Activated naive CD4-positive, alpha-beta T cell treated with anti-CD3 and anti-CD28 coated beads, Interleukin-2, amount 50 U/mL, for 16 hours (primary cell): ENCODE measurements around the gene CFAP157.
"Not testable (repeated sequence)": the region's sequence is repeated elsewhere in the genome, so short reads cannot be mapped to it uniquely, and the experiment has no call there.

Experiments used
- DNase-seq: peaks from one replicate; pipeline ENCODE4 v3.0.0-alpha.2; 2020

Gene CFAP157

DNA sequence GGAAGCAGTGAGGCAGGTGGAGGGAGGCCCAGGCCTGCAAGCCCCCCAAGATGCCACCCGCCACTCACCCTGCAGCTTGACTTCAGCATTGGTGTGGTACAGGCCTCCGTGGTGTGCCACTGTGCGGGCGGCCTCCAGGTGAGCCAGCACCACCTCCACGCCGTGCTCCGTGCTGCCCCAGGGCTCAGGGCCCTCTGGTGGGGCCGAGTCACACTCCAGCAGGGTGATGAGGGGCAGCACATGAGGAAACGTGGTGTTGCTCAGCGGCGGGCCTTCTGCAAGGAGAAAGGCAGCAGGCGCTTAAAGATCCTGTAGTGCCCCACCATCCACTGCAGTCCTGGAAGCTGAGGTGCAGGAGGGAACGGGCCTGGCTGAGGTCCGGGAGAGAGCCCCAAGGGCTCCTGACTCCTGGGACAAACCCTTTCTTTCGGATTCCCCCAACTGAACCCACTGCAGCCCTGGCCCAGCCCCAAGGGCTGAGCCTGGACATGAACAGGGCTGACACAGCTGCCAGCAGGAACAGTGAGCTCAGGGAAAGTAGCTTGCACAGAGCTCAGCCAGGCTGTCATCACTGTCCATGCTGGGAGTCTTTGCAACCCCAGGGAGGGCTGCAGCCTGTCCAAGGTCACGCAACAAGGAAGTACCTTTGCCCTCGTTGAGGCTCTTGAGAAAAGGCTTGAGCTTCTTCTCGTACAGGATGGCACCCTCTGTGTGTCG is 33.0 kb downstream of the CFAP157 start:
- no peak for DNase-seq

DNA sequence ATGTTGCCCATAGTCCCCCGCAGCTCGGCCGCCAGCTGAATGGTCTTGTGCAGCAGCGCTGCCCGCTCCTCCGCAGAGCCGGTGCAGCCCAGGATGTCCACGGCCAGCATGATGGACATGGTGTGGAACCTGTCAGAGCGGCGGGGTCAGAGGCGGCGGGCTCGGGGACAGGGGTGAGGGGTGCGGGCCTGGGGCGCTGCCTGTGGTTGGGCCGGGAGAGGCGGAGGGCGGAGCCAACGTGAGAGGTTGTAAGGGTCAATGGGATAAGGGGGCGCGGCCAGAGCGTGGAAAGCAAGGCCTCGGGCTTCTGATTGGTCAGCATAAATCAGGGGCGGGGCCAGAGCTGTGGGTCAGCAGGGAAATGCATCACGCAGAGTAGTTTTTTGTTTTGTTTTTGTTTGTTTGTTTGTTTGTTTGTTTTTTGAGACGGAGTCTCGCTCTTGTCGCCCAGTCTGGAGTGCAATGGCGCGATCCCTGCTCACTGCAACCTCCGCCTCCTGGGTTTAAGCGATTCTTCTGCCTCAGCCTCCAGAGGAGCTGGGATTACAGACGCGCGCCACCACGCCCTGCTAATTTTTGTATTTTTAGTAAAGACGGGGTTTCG is 35.1 kb downstream of the CFAP157 start:
- no peak for DNase-seq

DNA sequence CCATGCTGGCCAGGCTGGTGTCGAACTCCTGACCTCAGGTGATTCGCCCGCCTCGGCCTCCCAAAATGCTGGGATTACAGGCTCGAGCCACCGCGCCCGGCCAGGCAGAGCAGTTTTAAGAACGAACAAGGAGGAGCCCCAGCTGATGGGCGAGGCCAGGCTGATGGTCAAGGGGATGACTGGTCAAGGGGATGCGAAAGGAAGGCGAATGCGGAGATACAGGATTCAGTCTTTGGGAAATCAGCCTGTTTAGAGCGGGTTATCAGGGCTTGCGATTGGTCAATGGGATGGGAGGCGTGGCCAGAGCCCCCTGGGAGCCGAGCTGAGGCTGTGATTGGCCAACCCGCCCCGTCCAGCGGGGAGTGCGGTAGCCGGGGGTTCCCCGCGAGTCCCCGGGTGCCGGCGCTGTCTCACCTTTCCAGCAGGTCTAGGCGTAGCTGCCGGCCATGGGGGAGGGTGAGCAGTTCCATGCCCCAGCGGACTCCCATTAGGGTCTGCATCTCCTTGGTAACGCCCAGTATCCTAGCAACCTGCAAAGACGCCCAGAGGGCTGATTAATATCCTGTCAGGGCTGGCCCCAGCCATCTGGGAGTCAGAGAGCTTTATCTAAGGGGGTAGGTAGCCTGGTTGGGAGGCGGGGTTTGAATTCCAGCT is 35.8 kb downstream of the CFAP157 start:
- DNase-seq = no peak

DNA sequence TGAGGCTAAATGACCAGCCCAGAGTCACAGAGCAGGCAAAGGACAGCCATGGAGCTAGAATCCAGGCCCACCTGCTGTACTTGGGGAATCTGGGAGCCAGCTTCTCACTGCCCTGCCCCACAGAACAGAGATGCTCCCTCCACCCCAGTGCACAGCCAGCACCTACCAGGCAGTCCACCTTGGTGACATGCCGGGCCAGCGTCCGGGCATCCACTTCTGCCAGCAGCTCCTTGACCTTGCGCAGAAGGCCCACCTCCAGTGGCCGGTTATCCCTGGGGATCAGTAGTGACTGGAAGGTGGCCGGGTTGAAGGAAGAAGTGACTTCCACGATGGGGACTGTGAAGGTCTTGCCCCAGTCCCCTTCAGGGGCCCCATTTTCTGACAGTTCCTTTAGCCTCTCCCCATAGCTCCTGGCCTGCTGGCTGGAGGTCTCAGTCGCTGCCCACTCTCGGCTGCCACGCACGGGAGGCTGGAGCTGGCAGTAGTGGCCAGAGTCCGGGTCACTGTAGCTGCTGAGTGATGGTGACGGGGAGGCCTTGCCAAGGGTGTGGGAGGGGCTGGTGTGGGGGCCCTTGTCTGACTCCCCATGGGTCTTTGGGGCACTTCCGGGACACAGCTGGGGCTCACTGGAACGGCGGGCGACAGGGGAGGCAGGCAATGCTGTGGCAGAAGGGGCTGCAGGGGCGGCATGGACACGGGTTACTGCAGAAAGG is 37.8 kb downstream of the CFAP157 start:
- DNase-seq = no peak

DNA sequence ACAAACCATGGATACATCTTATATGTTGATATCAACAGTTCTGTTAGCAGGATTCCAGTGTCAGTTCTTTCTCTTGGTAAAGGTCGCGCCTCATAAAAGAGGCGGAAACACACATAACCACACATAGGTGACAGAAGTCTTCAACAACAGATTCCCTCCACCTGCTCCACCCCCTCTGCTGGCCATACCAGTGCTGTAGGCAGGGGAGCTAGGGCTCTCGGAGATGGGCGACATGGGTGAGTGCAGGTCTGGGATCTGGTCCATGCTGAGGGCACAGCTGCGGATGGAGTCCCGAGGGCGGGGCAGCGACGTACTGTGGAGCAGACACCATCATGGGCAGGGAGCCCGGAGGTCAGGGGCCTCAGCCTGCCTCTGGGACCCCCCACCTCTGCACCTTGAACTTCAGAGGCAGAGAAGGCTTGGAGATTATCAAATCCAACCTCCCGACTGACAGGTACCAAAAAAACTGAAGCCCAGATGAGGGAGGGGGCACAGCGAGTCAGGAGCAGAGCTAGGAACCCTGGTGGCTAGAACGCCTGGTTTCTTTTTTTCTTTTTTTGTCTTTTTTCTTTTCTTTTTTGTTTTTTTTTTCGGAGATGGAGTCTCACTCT is 40.3 kb downstream of the CFAP157 start:
- DNase-seq = no peak

DNA sequence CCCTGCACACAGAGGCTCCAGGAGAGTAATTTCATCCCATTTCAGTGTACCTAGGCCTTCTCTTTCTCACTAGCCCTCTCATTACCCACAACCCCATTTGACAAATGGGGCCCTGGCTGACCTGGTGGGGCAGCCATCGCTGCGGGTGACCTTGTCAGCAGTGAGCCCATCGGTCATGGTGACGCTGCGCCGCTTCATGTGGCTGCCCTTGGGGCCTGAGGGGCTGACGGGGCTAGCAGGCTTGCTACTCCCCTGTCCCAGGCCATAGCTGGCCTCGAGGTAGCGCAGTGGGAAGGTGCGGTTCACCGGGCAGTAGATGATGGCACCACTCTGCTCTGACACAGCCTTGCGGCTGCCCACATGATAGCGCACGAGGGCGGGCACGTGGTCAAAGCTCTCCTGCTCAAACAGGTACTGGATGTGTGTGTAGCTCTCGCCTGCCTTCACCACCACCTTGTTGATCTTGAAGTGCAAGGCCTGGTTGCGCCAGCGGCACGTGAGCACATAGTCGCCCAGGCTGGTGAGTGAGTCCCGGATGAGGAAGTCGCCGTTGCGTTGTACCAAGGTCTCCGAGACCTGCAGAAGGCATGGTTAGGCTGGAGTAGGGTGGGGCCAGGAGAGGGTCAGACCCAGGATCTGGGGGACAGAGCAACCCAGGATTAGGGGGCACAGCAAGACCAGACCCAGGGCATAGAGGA is 42.5 kb downstream of the CFAP157 start:
- no peak for DNase-seq

DNA sequence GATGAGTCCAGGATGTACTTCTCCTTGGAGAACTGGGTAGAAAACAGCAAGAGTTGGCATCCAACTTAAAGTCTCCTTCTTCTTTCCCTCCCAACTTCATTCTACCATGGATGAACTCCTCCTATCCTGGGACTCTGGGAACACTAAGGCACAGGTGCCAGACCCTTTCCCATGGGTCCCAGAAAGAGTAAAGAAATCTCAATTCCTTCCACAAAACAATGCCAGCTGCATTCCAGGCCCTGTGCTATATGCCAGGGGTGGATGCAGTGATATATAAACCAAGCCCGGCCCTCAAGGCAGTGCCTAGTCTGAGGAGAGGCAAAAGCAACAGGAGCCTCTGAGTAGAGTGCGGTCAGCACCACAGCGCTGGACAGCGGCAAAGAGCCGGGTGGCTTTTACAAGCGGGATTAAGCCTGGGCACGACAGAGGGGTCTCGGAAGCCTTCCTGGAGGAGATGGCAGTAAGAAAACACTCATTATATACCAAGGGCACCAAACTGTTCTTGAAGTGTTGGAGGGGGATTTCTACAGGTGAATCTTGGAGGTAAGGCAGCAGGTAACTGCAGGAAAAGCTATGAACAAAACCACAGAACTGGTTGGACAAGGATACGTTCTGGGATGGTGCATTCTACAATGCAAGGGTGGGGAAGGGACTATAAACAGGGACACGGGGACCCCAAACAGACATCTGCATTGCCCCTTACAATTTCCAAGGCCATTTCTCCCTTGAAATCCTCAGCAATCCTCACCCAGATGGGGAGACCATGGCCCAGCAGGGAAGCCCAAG is 44.7 kb downstream of the CFAP157 start:
- no peak for DNase-seq

DNA sequence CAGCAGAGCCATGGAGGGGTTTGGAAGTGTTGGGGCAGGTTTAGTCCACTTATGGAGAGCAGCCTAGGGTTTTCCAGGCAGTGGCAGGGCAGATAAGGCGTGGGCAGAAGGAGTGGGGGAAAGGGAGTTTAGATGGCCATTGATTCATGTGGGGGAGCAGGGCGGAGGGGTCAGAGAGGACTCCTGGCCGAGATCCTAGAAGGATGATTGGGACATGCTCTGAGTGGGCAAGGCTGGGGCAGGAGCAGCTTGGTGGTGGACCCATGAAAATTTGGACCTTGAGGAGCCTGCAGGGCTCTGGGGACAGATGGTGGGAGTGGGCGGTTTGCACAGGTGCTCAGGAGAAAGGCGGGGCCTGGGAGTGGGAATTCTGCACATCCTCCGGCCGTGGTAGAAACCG is 46.4 kb downstream of the CFAP157 start:
- no peak for DNase-seq

DNA sequence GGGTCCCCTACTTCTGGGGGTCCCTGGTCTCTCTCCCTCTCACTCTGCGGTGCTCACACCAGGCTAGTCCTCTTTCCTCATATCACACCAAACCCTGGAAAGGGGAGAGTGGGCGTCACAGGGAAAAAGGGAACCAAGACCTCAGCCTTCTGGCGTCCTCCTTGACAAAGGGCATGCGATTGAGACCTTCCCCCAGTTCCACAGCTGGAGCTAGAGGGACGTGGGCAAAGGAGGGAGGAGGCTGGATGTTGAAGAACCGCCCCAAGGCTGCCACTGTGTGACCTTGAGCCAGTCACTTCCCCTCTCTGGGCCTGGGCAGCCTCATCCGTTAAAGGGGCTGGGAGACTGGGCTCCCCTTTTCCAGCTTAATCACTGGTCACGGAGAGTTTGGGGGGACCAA is 46.8 kb downstream of the CFAP157 start:
- no peak for DNase-seq

DNA sequence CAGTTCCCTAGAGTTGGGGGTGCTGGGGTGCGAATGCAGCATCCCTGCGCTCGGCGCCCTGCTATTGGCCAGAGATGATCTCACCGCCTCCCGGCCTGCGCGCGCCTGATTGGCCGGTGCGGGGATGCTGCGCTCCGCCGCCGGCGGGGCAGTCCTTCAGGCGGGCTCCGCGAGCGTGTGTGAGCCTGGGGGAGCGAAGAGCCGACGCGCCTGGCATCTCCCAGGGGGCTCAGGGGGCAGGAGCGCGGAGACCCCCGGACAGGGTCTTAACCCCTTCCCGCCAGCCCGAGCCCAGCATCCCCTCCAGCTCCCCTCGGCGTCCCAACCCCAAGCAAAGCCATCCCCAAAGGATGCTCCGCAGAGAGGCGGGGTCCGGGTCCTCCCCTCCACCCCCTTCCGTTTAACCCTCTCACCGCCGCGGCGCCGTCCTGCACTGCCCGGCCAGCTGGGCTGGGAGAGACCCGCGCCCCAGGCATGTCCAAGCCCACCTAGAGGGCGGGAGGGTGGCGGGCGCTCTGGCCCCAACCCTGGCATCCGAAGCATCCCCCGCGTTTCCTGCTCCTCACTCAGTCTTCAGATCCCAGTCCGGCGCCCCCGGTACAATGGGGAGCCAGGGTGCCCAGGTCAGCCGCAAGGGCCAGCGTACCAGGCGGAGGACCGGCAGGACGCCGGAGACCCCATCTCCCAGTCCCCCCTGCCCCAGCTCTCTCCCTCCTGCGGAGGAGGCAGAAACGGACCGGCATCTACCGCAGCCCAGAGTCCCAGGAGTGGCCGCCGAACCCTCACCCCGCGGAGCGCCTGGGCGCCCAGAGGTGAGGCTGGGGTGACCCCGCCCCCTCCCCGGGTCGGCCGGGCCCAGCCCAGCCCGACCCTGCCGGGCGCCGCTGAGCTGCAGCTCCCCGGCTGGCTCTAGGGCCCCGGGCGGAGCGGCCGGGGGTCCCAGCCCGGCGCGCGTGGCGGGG is 47.6 kb downstream of the CFAP157 start:
- DNase-seq = no peak

DNA sequence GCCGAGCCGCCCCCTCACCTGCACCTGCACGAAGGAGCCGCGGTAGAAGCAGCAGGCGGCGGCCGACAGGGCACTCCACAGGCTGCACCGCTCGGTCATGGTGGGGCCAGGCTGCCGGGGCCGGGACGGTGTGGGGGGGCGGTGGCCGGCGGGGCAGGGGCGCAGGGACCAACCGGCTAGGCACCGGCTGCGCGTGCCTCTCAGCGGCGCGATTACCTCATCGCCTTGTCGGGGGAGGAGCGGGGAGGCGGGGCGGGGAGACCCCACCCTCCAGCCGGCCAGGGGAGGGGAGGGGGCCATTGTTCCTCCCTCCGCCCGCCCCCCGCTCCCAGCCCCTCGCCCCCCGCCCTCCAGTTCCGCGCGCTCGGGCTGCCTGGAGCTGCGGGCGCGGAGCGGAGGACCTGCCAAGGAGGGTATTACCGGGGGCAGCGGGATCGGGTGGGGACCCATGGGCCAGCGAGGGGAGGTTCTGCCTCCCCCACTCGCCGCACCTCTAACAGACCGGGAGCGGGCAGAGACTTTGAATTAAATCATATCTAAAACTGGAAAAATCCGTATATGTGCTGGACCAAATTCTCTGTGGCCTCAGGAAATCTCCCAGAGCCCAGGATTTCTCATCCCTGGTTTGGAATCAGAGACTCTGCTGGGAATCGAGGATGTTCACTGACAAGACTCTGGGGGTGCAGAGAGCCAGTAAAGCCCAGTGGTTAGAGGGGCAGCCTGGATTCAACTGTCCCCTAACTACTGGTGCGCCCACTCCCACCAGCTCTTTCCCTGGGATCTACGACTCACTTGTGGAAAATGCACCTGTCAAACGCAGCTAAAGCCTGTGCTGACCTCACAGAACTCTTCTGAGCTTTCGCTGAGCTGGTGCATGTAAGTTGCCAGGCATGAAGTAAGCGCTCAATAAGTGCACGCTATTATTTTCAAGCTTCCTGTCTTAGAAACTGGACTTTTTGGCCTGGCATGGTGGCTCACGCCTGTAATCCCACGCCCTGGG is 48.6 kb downstream of the CFAP157 start:
- no peak for DNase-seq

DNA sequence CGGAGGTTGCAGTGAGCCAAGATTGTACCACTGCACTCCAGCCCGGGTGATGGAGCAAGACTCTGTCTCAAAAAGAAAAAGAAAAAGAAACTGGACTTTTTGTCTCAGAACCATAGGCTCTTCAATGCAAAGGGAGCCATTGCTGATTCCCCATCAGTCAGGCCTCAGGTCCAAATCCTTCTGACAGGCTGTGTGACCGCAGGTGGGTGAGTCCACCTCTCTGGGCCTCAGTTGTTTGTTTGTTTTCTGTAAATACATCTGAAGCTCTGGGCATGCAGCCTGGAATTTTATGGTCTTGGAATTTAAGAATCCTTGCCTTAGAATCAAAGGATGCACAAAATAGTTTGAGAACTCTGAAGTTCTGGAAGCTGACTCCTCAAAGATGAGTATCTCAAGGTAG is 49.4 kb downstream of the CFAP157 start:
- no peak for DNase-seq

DNA sequence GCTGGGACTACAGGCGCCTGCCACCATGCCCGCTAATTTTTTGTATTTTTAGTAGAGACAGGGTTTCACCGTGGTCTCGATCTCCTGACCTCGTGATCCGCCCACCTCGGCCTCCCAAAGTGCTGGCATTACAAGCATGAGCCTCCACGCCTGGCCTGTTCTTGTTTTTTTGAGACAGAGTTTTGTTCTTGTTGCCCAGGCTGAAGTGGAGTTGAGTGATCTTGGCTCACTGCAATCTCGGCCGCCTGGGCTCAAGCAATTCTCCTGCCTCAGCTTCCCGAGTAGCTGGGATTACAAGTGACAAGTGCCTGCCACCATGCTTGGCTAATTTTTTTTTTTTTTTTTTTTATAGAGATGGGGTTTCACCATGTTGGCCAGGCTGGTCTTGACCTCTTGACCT is 50.0 kb downstream of the CFAP157 start:
- not testable (repeated sequence) for DNase-seq

DNA sequence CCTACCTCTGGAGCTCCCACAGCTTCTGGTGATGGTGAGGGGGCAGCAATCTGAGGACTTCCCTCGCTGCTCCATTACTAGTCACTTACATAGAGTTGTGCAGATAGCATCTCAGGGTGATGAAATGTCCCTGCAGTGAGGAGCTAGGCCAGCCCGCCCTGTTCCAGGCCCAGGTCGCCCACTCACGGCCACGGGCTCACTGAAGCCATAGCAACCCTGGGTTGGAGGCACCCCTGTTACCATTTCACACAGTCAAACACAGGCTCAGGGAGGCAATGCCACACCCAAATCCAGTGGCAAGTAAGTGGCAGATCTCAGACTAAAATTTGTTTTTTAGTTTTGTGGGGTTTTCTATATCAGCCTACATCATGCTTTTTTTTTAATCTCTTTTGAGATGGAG is 52.1 kb downstream of the CFAP157 start:
- no peak for DNase-seq

DNA sequence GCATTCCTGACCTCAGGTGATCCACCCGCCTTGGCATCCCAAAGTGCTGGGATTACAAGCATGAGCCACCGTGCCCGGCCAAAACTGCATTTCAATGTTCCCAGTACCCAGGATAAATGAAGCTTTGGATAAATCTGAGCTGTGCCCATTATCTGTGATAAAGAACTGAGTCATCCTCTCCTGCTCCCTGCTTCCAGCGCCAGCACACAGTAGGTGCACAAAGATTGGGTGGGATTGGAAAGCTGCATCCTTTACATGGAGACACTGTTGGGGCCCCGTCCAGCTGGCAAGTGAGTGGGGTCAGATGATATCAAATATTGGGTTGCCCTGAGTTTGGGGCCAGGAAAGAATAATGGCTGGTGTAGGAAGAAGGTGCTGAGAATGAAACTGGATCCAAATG is 54.3 kb downstream of the CFAP157 start:
- no peak for DNase-seq

DNA sequence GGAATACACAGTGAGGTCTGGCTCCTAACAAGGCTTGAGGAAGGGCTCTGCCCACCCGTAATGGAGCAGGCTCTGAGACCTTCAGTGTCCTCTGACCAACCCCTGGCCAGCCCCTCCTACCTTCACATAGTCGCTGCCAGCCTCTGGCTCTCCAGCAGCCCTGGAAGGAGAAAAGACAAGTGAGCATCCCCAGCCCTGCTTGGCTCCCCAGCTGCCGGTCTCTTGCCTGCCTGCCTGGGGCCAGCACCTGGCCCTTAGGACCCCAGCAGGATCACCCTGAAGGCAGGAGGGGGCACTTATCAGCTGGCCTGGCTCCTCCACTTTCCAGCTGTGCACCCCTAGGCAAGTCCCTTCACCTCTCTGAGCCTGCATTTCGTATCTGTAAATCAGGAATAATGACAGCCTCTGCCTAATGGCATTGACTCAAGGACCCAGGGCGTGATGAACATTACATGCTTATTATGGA is 54.7 kb downstream of the CFAP157 start:
- DNase-seq = no peak

DNA sequence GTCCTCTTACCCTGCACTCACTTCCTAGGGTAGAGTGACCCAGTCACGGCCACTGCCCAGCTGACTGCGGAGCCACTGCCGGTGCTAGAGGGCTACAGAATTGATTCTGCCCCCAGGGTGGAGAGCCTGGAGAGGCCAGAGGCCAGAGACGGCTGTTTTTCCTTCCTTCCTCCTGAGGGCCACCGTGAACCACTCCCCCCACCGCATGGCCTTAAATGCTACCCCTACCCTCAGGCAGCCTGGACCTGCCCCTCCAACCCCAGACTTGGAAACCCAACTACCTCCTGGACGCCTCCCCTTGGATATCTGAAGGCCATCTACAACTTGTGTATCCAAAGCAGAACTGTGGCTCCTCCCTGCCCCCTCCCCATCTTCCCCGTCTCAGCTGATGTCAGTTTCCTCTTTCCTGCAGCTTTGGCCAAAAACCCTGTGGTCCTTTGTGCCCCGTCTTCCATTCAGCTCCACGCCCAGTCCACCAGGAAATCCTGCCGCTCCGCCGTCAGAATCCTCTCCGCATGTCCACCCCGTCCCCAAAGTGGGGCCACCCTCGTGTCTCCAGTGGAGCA is 55.4 kb downstream of the CFAP157 start:
- no peak for DNase-seq

DNA sequence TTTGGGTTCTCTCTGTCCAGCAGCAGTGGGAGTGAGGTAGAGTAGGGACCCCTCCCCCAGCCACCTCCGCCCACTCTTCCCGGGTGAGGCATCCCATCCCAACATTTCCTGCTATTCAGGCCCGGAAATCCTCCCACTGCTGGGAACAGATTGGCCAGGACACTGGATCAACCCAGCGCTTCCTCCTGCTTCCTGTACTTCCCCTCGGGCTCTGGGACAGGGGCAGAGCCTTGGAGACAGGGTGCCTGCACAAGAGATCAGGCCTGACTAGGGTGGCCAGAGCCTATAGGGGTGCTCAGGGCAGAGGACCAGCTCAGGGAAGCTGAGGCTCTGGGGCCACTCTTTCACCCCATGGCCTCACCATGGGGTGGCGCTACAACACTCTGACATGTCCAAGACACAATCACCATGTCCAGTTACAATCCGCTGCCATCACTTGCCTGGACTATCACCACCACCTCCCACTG is 57.2 kb downstream of the CFAP157 start:
- DNase-seq = no peak

DNA sequence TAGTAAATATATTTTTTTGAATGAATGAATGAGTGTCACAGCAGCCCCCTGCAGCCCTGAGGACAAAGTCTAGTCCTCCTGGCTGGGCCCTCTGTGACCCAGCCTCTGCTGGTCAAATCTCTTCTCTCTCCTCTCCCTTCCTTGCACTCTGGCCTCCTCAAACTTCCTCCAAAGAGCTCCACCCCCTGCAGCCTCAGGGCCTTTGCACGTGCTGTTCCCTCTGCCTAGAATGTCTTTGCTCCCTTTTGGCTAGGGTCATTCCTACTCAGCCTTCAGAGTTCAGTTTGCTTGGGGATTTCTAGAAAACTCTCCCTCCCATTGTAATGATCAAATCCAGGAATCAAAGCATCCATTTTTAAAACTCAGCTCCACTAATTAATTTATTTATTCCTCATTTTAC is 58.6 kb downstream of the CFAP157 start:
- DNase-seq = no peak
